ENCODE results near the gene BABAM2.
"Not testable (repeated sequence)": the region's sequence is repeated elsewhere in the genome, so short reads cannot be mapped to it uniquely, and the experiment has no call there.

Gene BABAM2

DNA sequence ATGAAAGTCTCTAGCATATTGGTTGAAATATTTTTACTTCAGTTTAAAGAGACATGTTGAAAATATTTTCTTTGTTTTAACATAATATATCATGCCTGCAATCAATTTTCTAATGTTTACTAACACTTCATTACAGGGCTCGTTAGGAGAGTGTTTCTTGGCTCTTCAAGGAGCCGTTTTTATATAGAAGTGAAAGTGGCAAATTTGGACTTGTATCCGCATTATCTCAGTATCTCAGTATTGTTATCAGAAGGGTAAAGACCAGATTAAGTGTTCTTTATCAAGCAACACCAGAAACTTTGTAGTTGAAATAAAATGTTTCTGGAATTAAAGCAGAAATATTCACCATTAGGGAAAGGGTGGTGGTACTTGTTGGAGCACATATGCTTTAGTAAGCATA is 97.8 kb downstream of the BABAM2 start:
- DNase-seq: no peak

DNA sequence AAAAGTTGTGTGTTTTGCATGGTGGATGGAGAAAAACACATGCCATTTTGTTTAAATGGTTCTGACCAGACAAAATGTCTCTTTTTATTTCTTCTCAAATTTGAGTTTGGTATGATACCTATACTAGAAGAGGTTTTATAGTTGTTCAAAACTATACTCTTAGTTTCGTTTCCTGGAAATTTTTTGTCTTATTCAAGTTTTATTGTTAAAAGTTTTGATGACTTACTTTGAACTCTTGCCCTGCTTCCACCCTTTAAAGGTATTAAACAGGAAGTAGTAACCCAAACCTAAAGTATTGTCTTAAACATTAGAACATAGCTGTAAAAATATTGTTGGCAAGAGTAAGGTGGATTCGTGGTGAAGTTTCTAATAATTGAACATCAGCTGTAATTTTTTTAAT is 98.2 kb downstream of the BABAM2 start:
- no peak for DNase-seq

DNA sequence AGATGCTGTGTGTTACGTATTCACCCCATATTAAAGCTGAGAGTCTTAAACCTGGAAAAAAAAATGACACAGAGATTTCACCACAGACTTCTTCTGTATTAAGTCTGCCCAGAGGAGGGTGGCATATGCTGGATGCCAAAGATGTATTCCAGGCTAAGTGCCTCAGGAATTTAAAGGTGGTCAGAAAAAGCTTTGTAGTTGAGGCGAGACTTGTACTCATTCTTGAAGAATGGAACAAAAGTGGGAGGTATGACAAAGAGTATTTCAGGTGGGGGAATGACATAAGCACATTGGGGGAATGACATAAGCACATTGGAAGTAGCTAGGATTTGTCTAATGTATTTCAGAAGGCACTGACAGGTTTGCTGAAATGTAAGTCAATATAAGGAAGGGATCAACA is 98.6 kb downstream of the BABAM2 start:
- DNase-seq: no peak

DNA sequence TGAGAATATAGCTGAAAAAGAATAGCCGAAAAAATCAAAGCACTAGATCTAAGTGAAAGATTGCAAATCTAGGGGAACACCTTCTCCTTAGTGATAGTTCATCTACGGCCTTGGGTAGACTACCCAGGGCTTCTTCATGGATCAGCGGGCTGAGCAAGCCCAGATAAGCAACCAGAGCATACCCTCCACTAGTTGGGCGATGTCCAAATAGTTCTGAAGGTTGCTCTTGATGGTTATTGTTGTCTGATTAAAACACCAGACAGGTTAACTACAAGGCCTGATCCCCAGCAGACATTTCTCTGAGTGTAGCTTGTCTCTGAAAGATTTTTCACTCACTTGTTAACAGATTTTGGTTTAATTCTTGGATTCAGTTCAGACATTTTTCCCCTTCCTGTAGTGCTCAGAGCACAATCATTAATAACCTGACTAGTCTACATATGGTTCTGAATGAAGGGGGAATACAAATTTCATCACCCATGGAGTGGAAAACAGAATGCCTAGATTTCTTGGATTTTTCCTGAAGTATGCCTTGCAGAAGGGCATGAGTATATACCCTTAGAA is 99.6 kb downstream of the BABAM2 start:
- no peak for DNase-seq

DNA sequence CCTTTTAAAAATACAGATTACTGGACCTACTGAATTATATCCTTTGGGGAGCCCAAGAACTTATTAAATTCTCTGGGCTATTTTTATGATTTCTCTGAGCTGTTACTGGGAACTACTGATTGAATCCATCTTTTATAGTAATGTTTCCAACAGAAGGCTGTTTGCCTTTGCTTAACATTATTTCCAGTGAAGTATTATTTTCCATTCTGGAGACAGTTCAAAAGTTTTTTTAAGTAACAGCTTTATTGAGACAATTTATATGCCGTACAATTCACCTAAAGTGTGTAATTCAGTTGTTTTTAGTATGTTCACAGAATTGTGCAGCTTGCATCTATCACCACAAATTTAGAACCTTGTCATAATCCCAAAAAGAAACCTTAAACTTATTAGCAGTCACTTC is 100.6 kb downstream of the BABAM2 start:
- no peak for DNase-seq

DNA sequence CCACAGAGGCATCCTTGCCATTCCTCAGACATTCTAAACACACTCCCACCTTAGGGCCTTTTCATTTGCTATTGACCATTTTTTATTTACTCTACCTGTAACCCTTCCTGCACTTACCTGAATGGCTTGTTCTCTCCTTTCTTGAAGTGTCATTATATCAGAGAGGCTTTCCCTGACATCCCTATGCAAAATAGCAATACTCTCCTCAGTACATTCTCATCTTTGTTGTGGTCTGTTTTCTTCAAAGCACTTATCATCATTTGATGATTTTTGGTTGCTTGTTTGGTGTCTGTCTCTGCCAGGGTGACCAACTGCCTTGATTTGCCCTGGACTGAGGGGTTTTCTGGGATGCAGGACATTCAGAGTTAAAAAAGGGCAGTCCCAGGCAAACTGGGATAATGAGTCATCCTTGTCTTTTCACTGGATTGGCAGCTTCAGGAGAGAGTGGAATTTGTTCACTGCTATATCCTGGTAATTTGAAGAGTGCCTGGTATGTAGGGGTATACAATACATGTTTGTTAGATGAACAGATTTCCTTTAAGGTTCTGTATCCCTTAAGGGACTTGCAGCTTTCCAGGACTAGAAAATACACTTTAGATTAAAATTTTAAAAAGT is 102.4 kb downstream of the BABAM2 start:
- no peak for DNase-seq

DNA sequence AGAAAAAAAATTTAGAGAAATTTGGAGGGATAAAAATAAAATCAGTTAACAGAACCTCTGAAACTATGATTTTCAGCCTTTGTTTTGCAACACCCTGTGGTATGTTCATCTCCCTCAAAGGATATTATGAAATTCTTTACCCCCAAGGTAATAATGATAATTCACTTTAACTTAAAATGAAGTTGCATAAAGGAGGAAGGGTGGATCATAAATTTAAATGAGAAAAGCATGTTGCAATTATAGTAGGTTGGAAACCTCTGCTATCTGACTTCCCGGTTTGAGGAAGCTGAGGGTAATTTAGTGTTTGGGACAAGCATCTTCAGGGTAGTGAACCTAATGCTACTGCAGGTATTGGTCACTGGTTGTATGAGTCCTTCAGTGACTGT is 102.9 kb downstream of the BABAM2 start:
- no peak for DNase-seq

DNA sequence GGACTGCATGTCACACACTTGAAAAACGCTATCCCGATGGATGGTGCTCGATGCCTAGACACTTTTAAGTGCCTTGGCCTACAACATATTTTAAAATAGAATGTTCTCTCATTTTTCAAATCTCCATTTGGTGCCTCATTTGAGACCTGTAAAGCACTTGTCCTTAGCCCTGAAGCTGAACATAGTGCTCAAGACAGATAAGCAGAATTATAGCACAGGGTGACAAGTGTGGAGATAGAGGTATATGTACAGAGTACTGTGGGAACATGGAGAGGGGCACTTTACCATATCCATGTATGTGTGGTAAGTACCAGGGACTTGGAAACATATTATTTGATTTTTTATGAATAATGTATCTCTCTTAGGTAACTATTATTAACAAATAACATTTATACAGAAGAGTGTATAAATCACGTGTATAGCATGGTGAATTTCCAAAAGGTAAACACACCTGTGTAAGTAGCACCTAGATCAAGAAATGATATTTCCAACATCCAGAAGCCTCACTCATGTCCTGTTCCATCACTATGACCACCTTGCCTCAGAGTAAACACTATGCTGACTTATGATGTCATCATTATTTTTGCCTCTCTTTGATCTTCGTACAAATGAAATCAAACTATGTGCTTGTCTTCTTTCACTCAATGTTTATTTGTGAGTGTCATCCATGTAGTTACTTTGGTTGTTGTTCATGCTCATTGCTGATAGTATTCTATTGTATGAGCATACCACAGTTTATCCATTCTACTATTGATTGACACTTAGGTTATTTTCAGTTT is 103.6 kb downstream of the BABAM2 start:
- no peak for DNase-seq

DNA sequence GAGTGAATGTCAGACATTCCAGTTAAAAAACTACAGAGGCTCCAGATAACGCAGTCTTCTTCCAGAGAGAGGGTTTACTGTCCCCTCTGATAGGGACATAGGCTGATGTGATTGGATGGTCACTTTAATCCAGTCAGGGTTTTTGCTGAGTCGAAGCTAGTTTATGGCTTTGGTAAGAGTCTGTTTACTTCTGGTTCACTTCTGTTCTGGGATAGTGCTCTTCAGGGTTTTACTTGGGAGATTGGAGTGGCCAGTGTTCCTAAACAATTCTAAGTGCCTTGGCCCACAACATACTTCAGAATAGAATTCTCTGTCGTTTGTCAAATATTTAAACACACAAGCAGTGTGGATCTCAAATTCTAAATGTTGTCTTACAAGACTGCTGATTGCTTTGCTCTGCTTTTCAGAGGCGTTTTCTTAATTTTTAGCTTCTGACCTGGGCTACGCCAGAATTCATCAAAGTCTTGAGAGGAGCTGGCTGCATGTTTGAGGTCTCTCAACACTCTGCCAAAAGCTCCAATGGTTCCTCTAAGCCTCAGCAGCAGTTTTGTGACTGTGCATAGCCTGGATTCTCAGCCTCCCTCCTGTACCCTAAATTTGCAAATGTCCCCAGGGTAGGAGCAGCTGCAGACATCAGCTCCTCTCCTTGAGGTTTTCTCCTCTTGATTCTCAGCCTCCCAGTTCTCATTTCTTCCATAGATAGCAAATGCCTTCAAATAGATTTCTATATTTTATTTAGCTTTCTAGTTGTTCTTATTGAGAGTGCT is 105.8 kb downstream of the BABAM2 start:
- no peak for DNase-seq

DNA sequence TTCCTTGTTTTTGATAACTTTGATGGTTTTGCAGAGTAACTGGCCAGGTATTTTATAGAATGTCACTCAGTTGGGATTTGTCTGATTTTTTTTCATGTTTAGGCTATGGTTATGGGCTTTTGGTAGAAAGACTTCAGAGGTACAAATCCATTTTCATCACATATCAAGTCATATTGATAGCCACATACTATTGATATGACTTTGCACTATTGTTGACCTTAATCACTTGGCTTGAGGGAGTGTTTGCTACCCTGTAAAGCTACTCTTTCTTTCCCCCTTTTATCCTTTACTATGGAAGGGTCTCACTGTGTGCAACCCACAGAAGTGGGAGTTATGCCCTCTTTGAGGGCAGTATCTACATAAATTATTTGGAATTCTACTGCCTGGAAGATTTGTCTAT is 109.8 kb downstream of the BABAM2 start:
- DNase-seq: no peak

DNA sequence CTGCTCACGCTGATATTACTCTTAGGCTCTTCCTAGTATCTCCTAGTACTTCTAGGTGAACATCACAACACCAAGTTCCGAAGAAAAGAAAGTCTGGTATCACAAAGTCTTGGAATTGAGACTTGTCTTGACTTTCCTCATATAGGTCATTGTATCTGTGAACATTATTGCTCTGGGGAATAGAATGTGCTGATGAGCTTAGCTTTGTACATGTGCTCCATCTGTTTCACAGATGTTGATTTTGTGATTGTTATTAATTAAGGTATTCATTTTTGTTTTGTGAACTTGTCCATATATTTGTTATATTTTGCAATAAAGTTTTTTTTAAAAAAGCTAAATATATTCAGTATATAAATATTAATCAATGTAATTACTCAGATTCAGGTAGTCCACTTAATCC is 111.7 kb downstream of the BABAM2 start:
- DNase-seq: no peak

DNA sequence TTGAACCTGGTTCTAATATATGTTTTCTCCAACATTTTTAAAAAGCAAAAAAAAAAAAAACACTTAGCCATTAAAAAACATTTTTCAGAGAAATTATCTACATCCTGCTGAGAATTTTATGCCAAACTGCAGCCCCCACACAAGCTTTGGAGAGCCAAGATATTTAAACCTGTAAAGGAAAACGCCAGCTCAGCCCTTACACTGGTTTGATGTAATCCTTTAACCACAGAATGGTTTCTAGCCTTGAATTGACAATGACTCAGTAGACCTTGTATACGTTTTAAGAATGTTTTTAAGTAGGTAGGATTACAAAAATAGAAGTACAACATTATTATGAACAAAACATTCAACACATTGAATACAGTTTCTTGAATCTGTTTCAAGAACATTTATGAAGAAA is 113.6 kb downstream of the BABAM2 start:
- no peak for DNase-seq

DNA sequence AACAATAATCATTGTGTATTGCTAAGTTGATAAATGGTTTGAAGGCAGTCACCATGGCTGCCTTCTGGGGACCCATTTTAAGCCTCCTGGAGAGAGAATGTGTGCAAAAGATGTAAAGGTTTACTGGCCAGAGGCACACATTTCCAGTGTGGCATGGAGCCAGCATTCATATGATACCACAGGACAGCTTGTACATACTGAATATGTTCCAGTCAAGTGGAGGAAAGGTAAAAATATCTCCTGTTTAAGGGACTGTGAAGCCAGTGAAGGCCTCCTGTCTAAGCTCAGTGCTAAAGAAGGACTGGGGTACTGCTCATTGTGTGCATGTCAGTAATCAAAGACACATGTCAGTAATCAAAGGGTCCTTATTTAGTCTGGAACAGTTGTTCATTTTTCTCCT is 119.2 kb downstream of the BABAM2 start:
- no peak for DNase-seq

DNA sequence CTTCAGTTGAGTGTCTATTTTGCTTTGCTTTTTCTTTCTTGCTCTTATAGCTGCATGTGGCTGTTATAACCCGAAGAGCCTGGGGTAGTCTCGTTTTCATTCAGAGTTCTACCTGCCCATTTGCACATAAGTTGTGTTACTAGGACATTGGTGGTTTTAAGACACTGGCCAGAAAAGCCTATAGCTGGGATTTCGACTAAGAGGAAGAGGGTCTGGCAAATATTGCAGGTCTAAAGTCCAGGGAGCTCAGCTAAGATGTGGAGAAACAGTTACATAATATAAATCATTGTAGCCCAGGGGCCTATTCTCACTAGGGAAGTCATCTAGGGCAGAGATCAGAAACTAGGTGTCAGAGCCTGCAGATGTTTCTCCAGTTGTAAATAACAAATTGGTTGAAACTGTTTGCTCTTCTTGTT is 120.8 kb downstream of the BABAM2 start:
- DNase-seq: no peak

DNA sequence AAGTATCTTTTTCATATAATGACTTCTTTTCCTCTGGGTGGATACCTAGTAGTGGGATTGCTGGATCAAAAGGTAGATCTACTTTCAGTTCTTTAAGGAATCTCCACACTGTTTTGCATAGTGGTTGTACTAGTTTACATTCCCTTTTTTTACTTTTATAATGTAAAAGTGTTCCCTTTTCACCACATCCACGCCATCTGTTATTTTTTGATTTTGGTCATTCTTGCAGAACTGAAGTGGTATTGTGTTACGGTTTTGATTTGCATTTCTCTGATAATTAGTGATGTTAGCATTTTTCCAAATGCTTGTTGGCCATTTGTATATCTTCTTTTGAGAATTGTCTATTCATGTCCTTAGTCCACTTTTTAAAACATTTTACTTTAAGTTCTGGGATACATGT is 127.9 kb downstream of the BABAM2 start:
- DNase-seq: not testable (repeated sequence)

DNA sequence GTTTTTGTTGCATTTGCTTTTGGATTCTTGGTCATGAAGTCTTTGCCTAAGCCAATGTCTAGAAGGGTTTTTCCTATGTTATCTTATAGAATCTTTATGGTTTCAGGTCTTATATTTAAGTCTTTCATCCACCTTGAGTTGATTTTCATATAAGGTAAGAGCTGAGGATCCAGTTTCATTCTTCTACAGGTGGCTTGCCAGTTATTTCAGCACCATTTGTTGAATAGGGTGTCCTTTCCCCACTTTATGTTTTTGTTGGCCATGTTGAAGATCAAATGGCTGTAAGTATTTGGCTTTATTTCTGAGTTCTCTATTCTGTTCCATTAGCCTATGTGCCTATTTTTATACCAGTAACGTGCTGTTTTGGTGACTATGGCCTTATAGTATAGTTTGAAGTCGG is 129.0 kb downstream of the BABAM2 start:
- DNase-seq: not testable (repeated sequence)

DNA sequence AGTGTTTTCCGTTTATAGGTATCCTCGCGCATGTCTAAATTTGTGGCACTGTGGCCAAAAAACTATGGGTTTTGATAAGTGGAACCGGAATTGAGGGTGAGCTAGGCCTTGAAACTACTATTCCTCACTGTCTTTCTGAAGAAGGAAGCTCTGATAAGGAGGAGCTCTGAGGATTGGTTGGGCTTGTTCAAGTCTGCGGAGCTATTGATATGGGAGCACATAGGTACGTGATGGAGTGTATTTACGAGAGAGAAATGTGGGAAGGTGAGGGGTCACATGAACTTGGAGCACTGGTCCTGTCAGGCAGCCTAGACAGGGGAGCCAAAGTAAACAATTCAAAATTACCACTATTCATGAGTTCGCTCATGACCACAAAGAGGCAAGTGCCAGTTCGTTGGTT is 131.4 kb downstream of the BABAM2 start:
- DNase-seq: no peak

DNA sequence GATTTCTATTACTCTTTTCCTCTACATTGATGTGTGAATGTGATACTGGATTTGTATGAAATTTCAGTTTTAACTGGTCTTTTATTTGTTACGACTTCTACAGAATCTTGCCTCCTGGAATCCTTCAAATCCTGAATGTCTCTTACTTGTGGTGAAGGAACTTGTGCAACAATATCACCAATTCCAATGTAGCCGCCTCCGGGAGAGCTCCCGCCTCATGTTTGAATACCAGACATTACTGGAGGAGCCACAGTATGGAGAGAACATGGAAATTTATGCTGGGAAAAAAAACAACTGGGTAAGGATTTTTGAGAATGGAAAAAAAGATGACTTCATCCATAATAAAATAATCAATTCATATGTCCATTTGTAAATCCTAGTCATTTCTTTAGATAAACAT is 134.6 kb downstream of the BABAM2 start:
- no peak for DNase-seq

DNA sequence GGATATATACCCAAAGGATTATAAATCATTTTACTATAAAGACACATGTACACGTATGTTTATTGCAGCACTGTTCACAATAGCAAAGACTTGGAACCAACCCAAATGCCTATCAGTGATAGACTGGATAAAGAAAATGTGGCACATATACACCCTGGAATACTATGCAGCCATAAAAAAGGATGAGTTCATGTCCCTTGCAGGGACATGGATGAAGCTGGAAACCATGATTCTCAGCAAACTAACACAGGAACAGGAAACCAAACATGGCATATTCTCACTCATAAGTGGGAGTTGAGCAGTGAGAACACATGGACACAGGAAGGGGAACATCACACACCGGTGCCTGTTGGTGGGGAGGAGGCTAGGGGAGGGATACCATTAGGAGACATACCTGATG is 135.7 kb downstream of the BABAM2 start:
- not testable (repeated sequence) for DNase-seq

DNA sequence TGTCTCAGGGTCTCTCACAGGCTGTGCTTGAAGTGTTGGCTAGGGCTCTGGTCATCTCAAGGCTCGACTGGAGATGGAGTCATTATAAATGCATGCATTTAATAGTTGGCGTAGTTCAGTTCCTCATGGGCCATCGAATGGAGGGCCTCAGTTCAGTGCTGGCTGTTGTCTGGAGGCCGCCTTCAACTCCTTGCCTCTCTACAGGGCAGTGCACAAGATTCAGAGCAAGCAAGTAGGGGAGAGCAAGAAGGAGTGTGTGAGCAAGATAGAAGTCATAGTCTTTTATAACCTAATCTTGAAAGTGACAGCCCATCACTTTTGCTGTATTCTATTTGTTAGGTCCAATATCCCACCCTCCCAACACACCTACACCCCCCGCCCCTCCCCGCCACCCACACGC is 137.5 kb downstream of the BABAM2 start:
- DNase-seq: no peak

DNA sequence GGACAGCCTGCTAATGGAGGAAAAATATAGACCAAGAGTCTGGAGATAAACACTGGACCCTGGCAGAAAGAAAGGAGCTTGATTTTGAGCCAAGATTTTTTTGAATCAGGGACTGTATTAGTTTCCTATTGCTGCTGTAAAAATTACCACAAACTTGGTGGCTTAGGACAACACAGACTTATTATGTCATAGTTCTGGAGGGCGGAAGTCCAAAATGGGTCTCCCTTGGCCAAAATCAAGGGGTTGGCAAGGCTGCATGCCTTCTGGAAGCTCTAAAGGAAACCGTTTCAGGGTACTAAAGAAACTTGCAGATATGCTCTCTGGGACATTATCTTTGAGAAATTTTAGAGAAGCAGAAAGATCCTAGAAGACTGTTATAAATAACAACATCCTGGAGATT is 140.1 kb downstream of the BABAM2 start:
- no peak for DNase-seq

DNA sequence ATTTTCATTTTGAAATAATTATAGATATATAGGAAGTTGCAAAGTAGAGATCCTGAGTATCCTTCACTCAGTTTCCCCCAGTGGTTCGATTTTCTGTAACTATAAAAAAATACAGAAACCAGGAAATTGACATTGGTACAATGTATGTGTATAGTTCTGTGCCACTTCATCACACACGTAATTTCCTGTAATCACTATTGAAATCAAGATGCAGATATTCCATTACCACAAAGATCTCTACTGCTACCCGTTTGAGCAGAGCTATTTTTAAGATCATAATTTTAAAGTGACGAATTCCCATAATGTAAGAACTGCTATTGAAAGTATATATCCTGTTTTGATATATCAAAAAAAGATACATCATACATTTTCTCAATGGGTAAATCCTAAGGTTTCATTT is 142.3 kb downstream of the BABAM2 start:
- no peak for DNase-seq

DNA sequence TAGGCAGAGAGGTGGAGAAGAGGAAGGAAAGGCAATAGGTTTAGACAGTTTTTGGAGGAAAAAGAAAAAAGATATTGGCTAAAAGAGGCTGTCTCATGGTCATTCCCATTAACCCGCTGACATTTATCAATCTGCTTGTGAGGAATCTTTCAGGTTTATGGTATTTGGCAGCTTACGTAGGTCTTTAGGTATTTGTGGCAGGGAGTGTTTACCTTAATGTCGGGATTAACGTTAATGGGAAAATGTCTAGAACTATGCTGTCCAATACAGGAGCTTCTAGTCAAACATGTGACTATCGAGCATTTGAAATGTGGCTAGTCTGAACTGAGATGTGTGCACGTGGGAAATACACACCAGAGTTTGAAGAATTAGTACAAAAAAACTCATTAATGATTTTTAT is 144.2 kb downstream of the BABAM2 start:
- no peak for DNase-seq

DNA sequence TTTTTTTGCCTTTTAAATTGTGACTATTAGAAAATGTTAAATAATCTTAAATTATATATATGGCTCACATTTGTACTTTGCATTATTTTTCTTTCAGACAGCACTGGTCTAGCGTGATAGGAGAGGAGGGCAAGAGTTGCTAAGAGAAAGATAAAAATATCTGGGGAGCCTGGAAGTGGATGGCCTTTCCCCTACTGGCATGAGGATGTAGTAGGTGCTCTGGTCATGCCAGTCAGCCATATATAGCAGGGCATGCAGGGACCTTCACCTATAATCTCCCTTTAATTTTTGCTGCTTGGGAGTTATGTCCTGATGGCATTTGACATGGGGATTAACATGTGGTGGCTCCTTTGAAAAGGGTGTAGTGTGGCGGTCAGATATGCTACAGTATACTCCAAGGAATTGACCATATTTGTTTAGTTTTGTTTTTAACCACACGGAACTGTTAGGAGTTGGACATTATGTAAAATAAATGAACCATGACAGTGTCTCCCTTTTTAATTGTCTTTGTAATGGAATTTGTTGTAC is 144.7 kb downstream of the BABAM2 start:
- DNase-seq: no peak
